Measurements from ENCODE around the gene NCAPG. TPM values are rescaled to one million over a fixed set of nuclear protein-coding genes. Genes with fewer than 3 reads are reported as not detected.

Gene NCAPG
- under 1 TPM; 0.10 to 0.74 TPM for total RNA-seq
- long read RNA-seq, donor 1: 0 reads
- long read RNA-seq, donor 2: 0 reads

GRCh38 chr4:17810260-17811077, at the start of gene NCAPG, which contains the start of gene DCAF16:
NCAPG (plus strand) TSS chr4:17810979; CDS start chr4:17811078, 99 bp downstream.
DCAF16 (minus strand) TSS chr4:17810757; CDS start chr4:17804141, 6,616 bp downstream.
- DNase-seq (ENCODE audit: low spot score): peak; percentile 100
- intact Hi-C loops (cut with DNase I): loop anchor here in 1 of 2 donors (10.0 kb wide), 1 partner anchor 214 kb away; the partner anchor contains the start of gene LCORL

- no peak for DNase-seq (ENCODE audit: low spot score)
- intact Hi-C loops (cut with DNase I): no loop called here
These were observed 49.7 kb upstream of the NCAPG start for GRCh38 chr4:17761062-17761461.

GRCh38 chr4:17762726-17763125, 48.1 kb upstream of the NCAPG start:
- no peak for DNase-seq (ENCODE audit: low spot score)
- intact Hi-C loops (cut with DNase I): no loop called here

- intact Hi-C loops (cut with DNase I): no loop called here
- DNase-seq (ENCODE audit: low spot score): no peak
These were observed 47.4 kb upstream of the NCAPG start for GRCh38 chr4:17763416-17763815.

GRCh38 chr4:17763931-17764330, 46.8 kb upstream of the NCAPG start:
- no peak for DNase-seq (ENCODE audit: low spot score)
- intact Hi-C loops (cut with DNase I): no loop called here

GRCh38 chr4:17765514-17766286, 45.1 kb upstream of the NCAPG start:
- intact Hi-C loops (cut with DNase I): no loop called here
- no peak for DNase-seq (ENCODE audit: low spot score)

- intact Hi-C loops (cut with DNase I): no loop called here
- no peak for DNase-seq (ENCODE audit: low spot score)
These were observed 43.8 kb upstream of the NCAPG start for GRCh38 chr4:17766826-17767458.

GRCh38 chr4:17769406-17770174, 41.2 kb upstream of the NCAPG start:
- no peak for DNase-seq (ENCODE audit: low spot score)
- intact Hi-C loops (cut with DNase I): no loop called here

GRCh38 chr4:17770845-17771244, 39.9 kb upstream of the NCAPG start:
- intact Hi-C loops (cut with DNase I): no loop called here
- DNase-seq (ENCODE audit: low spot score): no peak

GRCh38 chr4:17771284-17771908, 39.4 kb upstream of the NCAPG start:
- DNase-seq (ENCODE audit: low spot score): no peak
- intact Hi-C loops (cut with DNase I): no loop called here

- DNase-seq (ENCODE audit: low spot score): no peak
- intact Hi-C loops (cut with DNase I): no loop called here
These were observed 37.6 kb upstream of the NCAPG start for GRCh38 chr4:17773135-17773698.

GRCh38 chr4:17778431-17778830, 32.3 kb upstream of the NCAPG start:
- intact Hi-C loops (cut with DNase I): no loop called here
- no peak for DNase-seq (ENCODE audit: low spot score)

- intact Hi-C loops (cut with DNase I): no loop called here
- DNase-seq (ENCODE audit: low spot score): no peak
These were observed 30.1 kb upstream of the NCAPG start for GRCh38 chr4:17780501-17781299.

GRCh38 chr4:17781300-17782287, 29.2 kb upstream of the NCAPG start, which contains the start of gene FAM184B:
FAM184B (minus strand) TSS chr4:17781621; CDS start chr4:17781299, 322 bp downstream.
- DNase-seq (ENCODE audit: low spot score): no peak
- intact Hi-C loops (cut with DNase I): no loop called here

GRCh38 chr4:17785858-17786257, 24.9 kb upstream of the NCAPG start:
- no peak for DNase-seq (ENCODE audit: low spot score)
- intact Hi-C loops (cut with DNase I): no loop called here

GRCh38 chr4:17786567-17786966, 24.2 kb upstream of the NCAPG start:
- no peak for DNase-seq (ENCODE audit: low spot score)

More at GRCh38 chr4:17786567-17786966, 24.2 kb upstream of the NCAPG start:
- intact Hi-C loops (cut with DNase I): no loop called here

All from posterior vena cava (tissue), 2 donors.